Forelimb muscle (tissue), 1 donor: ENCODE data around the gene NSMF. TPM values are rescaled to one million over a fixed set of nuclear protein-coding genes. Genes with fewer than 3 reads are reported as not detected.
"Not testable (repeated sequence)": the region's sequence is repeated elsewhere in the genome, so short reads cannot be mapped to it uniquely, and the experiment has no call there.

ENCODE experiments used
- DNase-seq: peaks from one replicate; pipeline ENCODE4 v3.0.0-alpha.2; 2013; ENCODE audit warnings: low read depth
- polyA plus RNA-seq: library from polyadenylated mRNA; unstranded; fragments of 120-200 nt; gene quantifications from one replicate; pipeline ENCODE4 v1.2.1, GENCODE V29; 2013; ENCODE audit not compliant: insufficient read length

Gene NSMF
- polyA plus RNA-seq, 1 donor: 16.9 TPM

- no peak for DNase-seq
These were observed 18.9 kb upstream of the NSMF start for GRCh38 chr9:137477778-137478612.

GRCh38 chr9:137476856-137477255 is 17.7 kb upstream of the NSMF start:
- DNase-seq: no peak

GRCh38 chr9:137475666-137476065 is 16.5 kb upstream of the NSMF start:
- no peak for DNase-seq

GRCh38 chr9:137474271-137474670 is 15.1 kb upstream of the NSMF start:
- DNase-seq: no peak

GRCh38 chr9:137470785-137471184 is 11.7 kb upstream of the NSMF start:
- DNase-seq: no peak

- DNase-seq: no peak
These were observed 8.8 kb upstream of the NSMF start for GRCh38 chr9:137467896-137468295.

- DNase-seq: no peak
These were observed 8.0 kb upstream of the NSMF start for GRCh38 chr9:137467161-137467581.

GRCh38 chr9:137466389-137467085 is 7.4 kb upstream of the NSMF start:
- DNase-seq: not testable (repeated sequence)

GRCh38 chr9:137465720-137466388 is 6.7 kb upstream of the NSMF start:
- no peak for DNase-seq

- DNase-seq: no peak
These were observed 6.0 kb upstream of the NSMF start for GRCh38 chr9:137465000-137465719.

GRCh38 chr9:137464291-137464999 is 5.3 kb upstream of the NSMF start:
- DNase-seq: no peak

GRCh38 chr9:137463931-137464290 is 4.8 kb upstream of the NSMF start:
- DNase-seq: no peak

GRCh38 chr9:137462986-137463930 is 4.1 kb upstream of the NSMF start:
- no peak for DNase-seq

- DNase-seq: no peak
These were observed 3.4 kb upstream of the NSMF start for GRCh38 chr9:137462396-137462985.

GRCh38 chr9:137461663-137462395 is 2.7 kb upstream of the NSMF start:
- no peak for DNase-seq

- no peak for DNase-seq
These were observed 2.2 kb upstream of the NSMF start for GRCh38 chr9:137461316-137461662.

- no peak for DNase-seq
These were observed 1.5 kb upstream of the NSMF start for GRCh38 chr9:137460363-137461315.
